IMR-90 (cell line): ENCODE results near the gene MS4A6E. TPM values are rescaled to one million over a fixed set of nuclear protein-coding genes. Genes with fewer than 3 reads are reported as not detected.

Experiments used
- ATAC-seq: fragments of 200-7000 bp; cut with Tn5 transposase; 2 replicates; pipeline ENCODE4 v1.9.1; 2020; ENCODE audit warnings: low read depth, mild to moderate bottlenecking, moderate library complexity
- BruUV-seq: library from RNA; stranded (reverse); fragments of 400-500 nt; replicated peaks from 2 replicates; lab custom pipeline; 2021; lab: Mats Ljungman, UMichigan
- CTCF ChIA-PET: fragments of 300-600 bp; formaldehyde crosslinking; extraction: SDS; loops from one replicate; lab custom pipeline; 2021; ENCODE audit warnings: antibody characterized with exemption; lab: Yijun Ruan, JAX
- POLR2A ChIA-PET: fragments of 300-600 bp; sonication (Branson Sonifier 250); formaldehyde crosslinking; loops from one replicate; lab custom pipeline; 2022; ENCODE audit warnings: antibody characterized with exemption; ENCODE audit not compliant: unreplicated experiment; lab: Charles Lee
- DNase-seq: peaks from one replicate; pipeline ENCODE4 v3.0.0; 2013
- H2AFZ ChIP-seq: replicated peaks from 2 replicates; pipeline ENCODE3; 2013; ENCODE audit warnings: low read length, mild to moderate bottlenecking; ENCODE audit not compliant: poor library complexity
- H2AK5ac ChIP-seq: 2 replicates; pipeline ENCODE4 v1.6.1; 2013; ENCODE audit warnings: low read depth, low read length, inconsistent platforms
- H2AK9ac ChIP-seq: replicated peaks from 2 replicates; pipeline ENCODE3; 2013; ENCODE audit warnings: mild to moderate bottlenecking, low read depth, low read length, moderate library complexity; ENCODE audit not compliant: poor library complexity
- H2BK120ac ChIP-seq: 2 replicates; pipeline ENCODE4 v1.6.1; 2013; ENCODE audit warnings: low read depth, low read length, inconsistent platforms
- H2BK15ac ChIP-seq: 3 replicates; pipeline ENCODE4 v1.6.1; 2013; ENCODE audit warnings: low read depth, low read length, inconsistent platforms
- H2BK20ac ChIP-seq: 2 replicates; pipeline ENCODE4 v1.6.1; 2013; ENCODE audit warnings: low read depth, mild to moderate bottlenecking, inconsistent platforms, low read length, moderate library complexity
- H2BK5ac ChIP-seq: 2 replicates; pipeline ENCODE4 v1.6.1; 2013; ENCODE audit warnings: mild to moderate bottlenecking, low read depth, low read length, inconsistent platforms; ENCODE audit not compliant: poor library complexity, severe bottlenecking
- H3K14ac ChIP-seq: replicated peaks from 2 replicates; pipeline ENCODE4 v1.6.1; 2013; ENCODE audit warnings: low read depth, low read length, inconsistent platforms
- H3K18ac ChIP-seq: 2 replicates; pipeline ENCODE4 v1.6.1; 2013; ENCODE audit warnings: low read depth, low read length, control low read depth
- H3K23ac ChIP-seq: 2 replicates; pipeline ENCODE4 v1.6.1; 2013; ENCODE audit warnings: low read depth, low read length, inconsistent platforms
- H3K27ac ChIP-seq: 2 replicates; pipeline ENCODE4 v1.5.1; 2013; ENCODE audit warnings: mild to moderate bottlenecking, control low read depth, low read length; ENCODE audit not compliant: insufficient read depth
- H3K27me3 ChIP-seq: 2 replicates; pipeline ENCODE4 v1.6.1; 2013; ENCODE audit warnings: low read length; ENCODE audit not compliant: control insufficient read depth, insufficient read depth
- H3K36me3 ChIP-seq: 2 replicates; pipeline ENCODE4 v1.6.1; 2013; ENCODE audit warnings: low read length, mixed read lengths; ENCODE audit not compliant: control insufficient read depth, insufficient read depth
- H3K4ac ChIP-seq: 2 replicates; pipeline ENCODE4 v1.6.1; 2013; ENCODE audit warnings: low read depth, low read length, inconsistent platforms
- H3K4me1 ChIP-seq: 2 replicates; pipeline ENCODE4 v1.6.1; 2013; ENCODE audit warnings: low read length, mixed read lengths; ENCODE audit not compliant: control insufficient read depth, insufficient read depth
- H3K4me2 ChIP-seq: 2 replicates; pipeline ENCODE4 v1.6.1; 2013; ENCODE audit warnings: low read depth, mild to moderate bottlenecking, control low read depth, low read length, moderate library complexity
- H3K4me3 ChIP-seq: 2 replicates; pipeline ENCODE4 v1.5.1; 2013; ENCODE audit warnings: low read depth, mild to moderate bottlenecking, control low read depth, low read length, moderate library complexity; ENCODE audit not compliant: insufficient read depth
- H3K56ac ChIP-seq: 2 replicates; pipeline ENCODE4 v1.6.1; 2013; ENCODE audit warnings: low read length, inconsistent platforms; ENCODE audit not compliant: insufficient read depth; ENCODE audit errors: extremely low read depth
- H3K79me1 ChIP-seq, 2 experiments: 2 replicates each; pipeline ENCODE4 v1.6.1; 2013; ENCODE audit warnings: low read length in 2 of 2, inconsistent platforms in 1 of 2, low read depth in 1 of 2
- H3K9ac ChIP-seq: 2 replicates; pipeline ENCODE4 v1.6.1; 2013; ENCODE audit warnings: low read depth, low read length, control low read depth
- H3K9me1 ChIP-seq: 2 replicates; pipeline ENCODE4 v1.6.1; 2013; ENCODE audit warnings: low read length, inconsistent platforms; ENCODE audit not compliant: insufficient read depth
- H3K9me3 ChIP-seq: 2 replicates; pipeline ENCODE4 v1.6.1; 2013; ENCODE audit warnings: low read length; ENCODE audit not compliant: control insufficient read depth, insufficient read depth
- H4K20me1 ChIP-seq: 2 replicates; pipeline ENCODE4 v1.6.1; 2013; ENCODE audit warnings: low read length, inconsistent platforms; ENCODE audit not compliant: insufficient read depth
- H4K5ac ChIP-seq: 2 replicates; pipeline ENCODE4 v1.6.1; 2013; ENCODE audit warnings: mild to moderate bottlenecking, low read depth, low read length, control low read depth
- H4K8ac ChIP-seq, 2 experiments: 2 replicates each; pipeline ENCODE4 v1.6.1; 2013; ENCODE audit warnings: low read depth in 2 of 2, low read length in 2 of 2, control low read depth in 1 of 2, inconsistent platforms in 1 of 2
- H4K91ac ChIP-seq: 2 replicates; pipeline ENCODE4 v1.6.1; 2013; ENCODE audit warnings: low read depth, low read length, inconsistent platforms; ENCODE audit not compliant: insufficient read depth
- BHLHE40 ChIP-seq: fragments of 150-350 bp; IDR thresholded peaks from 2 replicates; pipeline ENCODE4 v1.6.1; 2016; ENCODE audit warnings: mild to moderate bottlenecking, low read depth, low read length
- FOS ChIP-seq: fragments of 150-350 bp; IDR thresholded peaks from 2 replicates; pipeline ENCODE4 v1.6.1; 2016; ENCODE audit warnings: low read depth, low read length
- NFE2L2 ChIP-seq: fragments of 150-350 bp; IDR thresholded peaks from 2 replicates; pipeline ENCODE4 v1.6.1; 2016; ENCODE audit warnings: low read depth, mild to moderate bottlenecking, low read length
- RAD21 ChIP-seq: IDR thresholded peaks from 2 replicates; pipeline ENCODE4 v1.6.1; 2012; ENCODE audit warnings: low read length, improper control_type of control experiment
- RCOR1 ChIP-seq: IDR thresholded peaks from 2 replicates; pipeline ENCODE4 v1.6.1; 2012; ENCODE audit warnings: mild to moderate bottlenecking, low read length, improper control_type of control experiment; ENCODE audit not compliant: insufficient replicate concordance
- RFX5 ChIP-seq: IDR thresholded peaks from 2 replicates; pipeline ENCODE4 v1.8.0; 2012; ENCODE audit warnings: low read depth, mild to moderate bottlenecking, low read length, moderate library complexity
- WGBS, 2 experiments: methylation state at CpG; one replicate each; pipeline versions ENCODE4 v1.1.5 to v1.1.7; 2013; ENCODE audit warnings: missing lambda C conversion rate in 2 of 2; ENCODE audit not compliant: insufficient read length in 1 of 2; ENCODE audit errors: extremely low coverage in 2 of 2; 5-methylcytosine and 5-hydroxymethylcytosine counted together
- dilution Hi-C: fragments of 300-500 bp; cut with HindIII; formaldehyde crosslinking; loops from one replicate; pipeline ENCODE4 v1.14.3; 2018; ENCODE audit warnings: low sequenced_read_pairs; ENCODE audit not compliant: unreplicated experiment
- in situ Hi-C: fragments of 300-500 bp; cut with MboI; formaldehyde crosslinking; loops from 3 replicates; pipeline ENCODE4 v1.14.3; 2019; ENCODE audit warnings: low sequenced_read_pairs, inconsistent platforms, mixed read lengths
- intact Hi-C: fragments of 100-400 bp; cut with micrococcal nuclease; formaldehyde crosslinking; loops from 2 replicates; pipeline ENCODE4 v1.10.0; 2022
- polyA plus RNA-seq, 3 experiments: library from polyadenylated mRNA; depleted of rRNA; stranded (reverse); fragments of >200 nt; gene quantifications; 2 replicates each; pipeline ENCODE4 v1.2.3, GENCODE V29; 2012; ENCODE audit warnings: low replicate concordance in 1 of 3
- total RNA-seq: library from RNA; depleted of rRNA; stranded (reverse); fragments of >200 nt; gene quantifications from 2 replicates; pipeline ENCODE4 v1.2.3, GENCODE V29; 2012
- TF ChIP-seq, protein P1 (sequence below): fragments of 150-350 bp; IDR thresholded peaks from 2 replicates; pipeline ENCODE4 v1.6.1; 2017; ENCODE audit warnings: mild to moderate bottlenecking, antibody characterized with exemption, low read length, low read depth

MS4A6E gene
- total and polyA plus RNA-seq, 2 of the 4 experiments (the other 2 are of a cell fraction), result not detected

DNA sequence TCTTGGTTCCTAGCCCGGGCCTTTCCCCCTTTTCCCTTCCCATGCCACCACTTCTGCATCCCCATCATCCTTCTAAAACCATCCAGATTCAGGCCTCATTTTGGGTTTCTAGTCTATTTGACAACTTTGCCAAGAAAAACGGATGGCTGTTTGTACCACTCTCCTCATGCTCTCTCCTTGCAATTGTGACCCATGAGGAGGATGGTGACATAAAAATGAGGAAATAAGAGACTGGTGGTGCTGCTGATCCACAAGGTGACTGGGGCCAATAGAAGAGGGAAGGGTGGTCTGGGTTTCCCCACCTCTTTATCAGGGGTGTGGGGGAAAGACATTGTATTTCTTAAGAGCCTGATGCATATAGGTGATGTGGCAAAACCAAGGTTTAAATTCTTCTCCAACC lies 45.6 kb upstream of the MS4A6E start:
- Histone ChIP-seq H2BK5ac (no peak overlapping the region), H2BK15ac (no peak overlapping the region), H4K91ac (no peak overlapping the region), H3K27me3 (no peaks in the 10 kb centered on the region), H2BK120ac (no peak overlapping the region), H4K5ac (no peak overlapping the region), H3K9me1 (no peaks in the 10 kb centered on the region), H2BK20ac (no peak overlapping the region), H3K9ac (no peak overlapping the region), H3K18ac (no peak overlapping the region), H3K4me1 (no peaks in the 10 kb centered on the region), H2AFZ (no peak overlapping the region), H4K8ac (no peak overlapping the region), H3K23ac (no peak overlapping the region), H3K56ac (no peak overlapping the region), H2AK5ac (no peak overlapping the region), H3K4me3 (no peak overlapping the region), H3K14ac (no peak overlapping the region), H2AK9ac (no peak overlapping the region), H3K27ac (no peak overlapping the region), H3K9me3 (no peaks in the 10 kb centered on the region; the same call in none of the 2 replicates), H3K36me3 (no peaks in the 10 kb centered on the region), H3K79me1 (no peaks in the 10 kb centered on the region), H3K4ac (no peak overlapping the region), H3K4me2 (no peak overlapping the region), H4K20me1 (no peaks in the 10 kb centered on the region)
- POLR2A ChIA-PET, result no interaction called here
- in situ Hi-C loops (no loop called here), intact Hi-C loops (no loop called here), dilution Hi-C loops (no loop called here)
- WGBS, 2 experiments, result 29% methylated on average over 1 of the region's 2 CpGs; no CpG with 5 or more reads in 1 of the 2 experiments
- ATAC-seq (no peak), DNase-seq (no peak)
- CTCF ChIA-PET, result no interaction called here
- TF ChIP-seq RFX5, result no peak
- no peak for TF ChIP-seq RAD21
- TF ChIP-seq, protein P1, sequence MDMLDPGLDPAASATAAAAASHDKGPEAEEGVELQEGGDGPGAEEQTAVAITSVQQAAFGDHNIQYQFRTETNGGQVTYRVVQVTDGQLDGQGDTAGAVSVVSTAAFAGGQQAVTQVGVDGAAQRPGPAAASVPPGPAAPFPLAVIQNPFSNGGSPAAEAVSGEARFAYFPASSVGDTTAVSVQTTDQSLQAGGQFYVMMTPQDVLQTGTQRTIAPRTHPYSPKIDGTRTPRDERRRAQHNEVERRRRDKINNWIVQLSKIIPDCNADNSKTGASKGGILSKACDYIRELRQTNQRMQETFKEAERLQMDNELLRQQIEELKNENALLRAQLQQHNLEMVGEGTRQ, result no peak
- TF ChIP-seq FOS, result no peak
- TF ChIP-seq NFE2L2, result no peak
- TF ChIP-seq RCOR1, result no peak
- TF ChIP-seq BHLHE40, result no peak
- no TSS peak for BruUV-seq
